OCI-LY3 (cell line): ENCODE data around the gene HNRNPA1L2.
"Not testable (repeated sequence)": the region's sequence is repeated elsewhere in the genome, so short reads cannot be mapped to it uniquely, and the experiment has no call there.

Experiments
- H2AFZ ChIP-seq: fragments of 200-600, 300-600 bp; shearing (Covaris generic); 2 replicates; pipeline ENCODE4 v1.6.0; 2014; ENCODE audit warnings: antibody characterized with exemption, low read depth, low read length
- H3K27ac ChIP-seq: fragments of 200-600, 300-600 bp; sonication (generic); 2 replicates; pipeline ENCODE4 v1.5.1; 2014; ENCODE audit warnings: mild to moderate bottlenecking, low read length, moderate library complexity, mixed read lengths
- H3K27me3 ChIP-seq: fragments of 200-600, 300-600 bp; sonication (generic); 2 replicates; pipeline ENCODE4 v1.6.1; 2014; ENCODE audit warnings: low read depth, low read length, mixed read lengths
- H3K36me3 ChIP-seq: fragments of 200-600, 300-600 bp; sonication (generic); replicated peaks from 2 replicates; pipeline ENCODE3; 2014; ENCODE audit warnings: low read depth, low read length, mixed read lengths
- H3K4me1 ChIP-seq: fragments of 300-600, 200-600 bp; sonication (generic); 2 replicates; pipeline ENCODE4 v1.6.1; 2014; ENCODE audit warnings: low read length, mixed read lengths
- H3K4me2 ChIP-seq: fragments of 200-600, 300-600 bp; sonication (generic); 2 replicates; pipeline ENCODE4 v1.6.1; 2014; ENCODE audit warnings: low read length, mixed read lengths
- H3K4me3 ChIP-seq: fragments of 300-600, 200-600 bp; sonication (generic); 2 replicates; pipeline ENCODE4 v1.5.1; 2014; ENCODE audit warnings: antibody characterized with exemption, mild to moderate bottlenecking, low read length, moderate library complexity
- H3K79me2 ChIP-seq: fragments of 300-600, 200-600 bp; shearing (Covaris generic); 2 replicates; pipeline ENCODE4 v1.6.1; 2014; ENCODE audit warnings: mild to moderate bottlenecking, low read length, mixed read lengths
- H3K9ac ChIP-seq: fragments of 300-600, 200-600 bp; shearing (Covaris generic); 2 replicates; pipeline ENCODE4 v1.6.0; 2014; ENCODE audit warnings: mild to moderate bottlenecking, low read length, moderate library complexity
- H3K9me3 ChIP-seq: fragments of 200-600, 300-600 bp; shearing (Covaris generic); 2 replicates; pipeline ENCODE4 v1.6.1; 2014; ENCODE audit warnings: low read length, mixed read lengths; ENCODE audit not compliant: insufficient read depth
- H4K20me1 ChIP-seq: fragments of 200-600, 300-600 bp; sonication (generic); 2 replicates; pipeline ENCODE4 v1.6.1; 2016; ENCODE audit warnings: low read length, mixed read lengths; ENCODE audit not compliant: insufficient read depth
- CTCF ChIP-seq: fragments of 200-600, 300-600 bp; sonication (generic); IDR thresholded peaks from 2 replicates; pipeline ENCODE4 v1.5.1; 2014; ENCODE audit warnings: antibody characterized with exemption, low read length, low read depth
- EZH2phosphoT487 ChIP-seq: fragments of 200-600 bp; shearing (Covaris generic); IDR thresholded peaks from 2 replicates; pipeline ENCODE4 v1.6.1; 2018; ENCODE audit warnings: antibody characterized with exemption, mixed run types, low read depth

HNRNPA1L2 gene

GRCh38 chr13:52609013-52609606 lies 33.1 kb upstream of the HNRNPA1L2 start:
- not testable (repeated sequence) for H3K4me3 ChIP-seq, H3K27ac ChIP-seq, H2AFZ ChIP-seq, H3K9ac ChIP-seq, H3K4me1 ChIP-seq, H3K9me3 ChIP-seq, H3K36me3 ChIP-seq, H4K20me1 ChIP-seq, H3K79me2 ChIP-seq, H3K4me2 ChIP-seq, H3K27me3 ChIP-seq
- TF ChIP-seq CTCF = peak; percentile 52

GRCh38 chr13:52610158-52610557 lies 32.1 kb upstream of the HNRNPA1L2 start:
- H3K9me3 ChIP-seq, H4K20me1 ChIP-seq, H2AFZ ChIP-seq, H3K4me3 ChIP-seq, H3K27me3 ChIP-seq, H3K4me2 ChIP-seq, H3K36me3 ChIP-seq, H3K79me2 ChIP-seq, H3K4me1 ChIP-seq, H3K9ac ChIP-seq, H3K27ac ChIP-seq: not testable (repeated sequence)

- no peaks in the 10 kb centered on the region for H3K27me3 ChIP-seq
- no peak overlapping the region for H3K4me2 ChIP-seq
- peaks cover 13% of the 10 kb centered on the region; the same call in 1 of the 2 replicates for H3K4me1 ChIP-seq
- no peaks in the 10 kb centered on the region for H3K9me3 ChIP-seq
- no peak overlapping the region for H2AFZ ChIP-seq
- peaks cover 30% of the 10 kb centered on the region for H3K79me2 ChIP-seq
- no peak for TF ChIP-seq EZH2phosphoT487
- no peak for TF ChIP-seq CTCF
- H4K20me1 ChIP-seq = no peaks in the 10 kb centered on the region
- H3K36me3 ChIP-seq = no peaks in the 10 kb centered on the region
- H3K9ac ChIP-seq = no peak overlapping the region
- H3K4me3 ChIP-seq = no peak overlapping the region
- H3K27ac ChIP-seq = no peak overlapping the region
Measured at GRCh38 chr13:52615134-52615801, 27.0 kb upstream of the HNRNPA1L2 start.

- Histone ChIP-seq H3K36me3 (no peaks in the 10 kb centered on the region), H4K20me1 (no peaks in the 10 kb centered on the region), H3K4me2 (0 out of 2 replicates have a peak overlapping the region, but pooled peaks have one; percentile 0), H3K27ac (no peak overlapping the region), H3K4me3 (no peak overlapping the region), H2AFZ (no peak overlapping the region), H3K4me1 (peaks cover 13% of the 10 kb centered on the region; the same call in 1 of the 2 replicates), H3K9me3 (no peaks in the 10 kb centered on the region), H3K79me2 (peaks cover 34% of the 10 kb centered on the region), H3K27me3 (no peaks in the 10 kb centered on the region), H3K9ac (no peak overlapping the region)
- TF ChIP-seq CTCF = no peak
- no peak for TF ChIP-seq EZH2phosphoT487
Measured at GRCh38 chr13:52615812-52616211, 26.4 kb upstream of the HNRNPA1L2 start.
